Erythroblast (primary cell): Measurements from ENCODE around the gene UBASH3B.

Source experiments
- GATA1 ChIP-seq: IDR thresholded peaks from 2 replicates; pipeline ENCODE4 v1.6.1; 2011; ENCODE audit warnings: low read depth, mild to moderate bottlenecking, control low read depth, low read length, moderate library complexity
- POLR2A ChIP-seq: IDR thresholded peaks from 2 replicates; pipeline ENCODE4 v1.6.1; 2011; ENCODE audit warnings: mild to moderate bottlenecking, low read length

DNA sequence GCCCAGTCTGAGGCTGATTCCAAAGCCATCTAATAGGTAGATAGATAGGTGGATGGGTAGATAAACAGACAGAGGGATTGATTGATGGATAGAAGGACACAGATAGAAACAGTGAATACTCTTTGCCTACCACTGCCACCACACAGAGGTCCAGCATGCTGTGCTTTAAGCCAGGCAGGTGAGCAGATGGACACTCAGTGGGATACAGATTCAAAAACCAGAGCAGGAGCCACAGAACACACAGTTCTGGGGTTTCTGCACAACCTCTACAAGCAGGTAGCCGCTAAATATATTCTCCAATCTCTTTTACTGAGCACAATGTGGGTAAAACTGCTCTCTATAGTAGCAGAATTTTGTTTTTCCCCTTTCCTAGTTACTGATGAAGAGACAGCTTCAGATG, 206.6 kb downstream of the UBASH3B start:
- TF ChIP-seq POLR2A = no peak
- no peak for TF ChIP-seq GATA1
